IMR-90 (cell line): Measurements from ENCODE around the gene APBB1IP. TPM values are rescaled to one million over a fixed set of nuclear protein-coding genes. Genes with fewer than 3 reads are reported as not detected.

Experiments used
- ATAC-seq: fragments of 200-7000 bp; cut with Tn5 transposase; 2 replicates; pipeline ENCODE4 v1.9.1; 2020; ENCODE audit warnings: low read depth, mild to moderate bottlenecking, moderate library complexity
- BruUV-seq: library from RNA; stranded (reverse); fragments of 400-500 nt; replicated peaks from 2 replicates; lab custom pipeline; 2021; lab: Mats Ljungman, UMichigan
- CTCF ChIA-PET: fragments of 300-600 bp; formaldehyde crosslinking; extraction: SDS; loops from one replicate; lab custom pipeline; 2021; ENCODE audit warnings: antibody characterized with exemption; lab: Yijun Ruan, JAX
- POLR2A ChIA-PET: fragments of 300-600 bp; sonication (Branson Sonifier 250); formaldehyde crosslinking; loops from one replicate; lab custom pipeline; 2022; ENCODE audit warnings: antibody characterized with exemption; ENCODE audit not compliant: unreplicated experiment; lab: Charles Lee
- DNase-seq: peaks from one replicate; pipeline ENCODE4 v3.0.0; 2013
- H2AFZ ChIP-seq: replicated peaks from 2 replicates; pipeline ENCODE3; 2013; ENCODE audit warnings: low read length, mild to moderate bottlenecking; ENCODE audit not compliant: poor library complexity
- H2AK5ac ChIP-seq: 2 replicates; pipeline ENCODE4 v1.6.1; 2013; ENCODE audit warnings: low read depth, low read length, inconsistent platforms
- H2AK9ac ChIP-seq: replicated peaks from 2 replicates; pipeline ENCODE3; 2013; ENCODE audit warnings: mild to moderate bottlenecking, low read depth, low read length, moderate library complexity; ENCODE audit not compliant: poor library complexity
- H2BK120ac ChIP-seq: 2 replicates; pipeline ENCODE4 v1.6.1; 2013; ENCODE audit warnings: low read depth, low read length, inconsistent platforms
- H2BK15ac ChIP-seq: 3 replicates; pipeline ENCODE4 v1.6.1; 2013; ENCODE audit warnings: low read depth, low read length, inconsistent platforms
- H2BK20ac ChIP-seq: 2 replicates; pipeline ENCODE4 v1.6.1; 2013; ENCODE audit warnings: low read depth, mild to moderate bottlenecking, inconsistent platforms, low read length, moderate library complexity
- H2BK5ac ChIP-seq: 2 replicates; pipeline ENCODE4 v1.6.1; 2013; ENCODE audit warnings: mild to moderate bottlenecking, low read depth, low read length, inconsistent platforms; ENCODE audit not compliant: poor library complexity, severe bottlenecking
- H3K14ac ChIP-seq: replicated peaks from 2 replicates; pipeline ENCODE4 v1.6.1; 2013; ENCODE audit warnings: low read depth, low read length, inconsistent platforms
- H3K18ac ChIP-seq: 2 replicates; pipeline ENCODE4 v1.6.1; 2013; ENCODE audit warnings: low read depth, low read length, control low read depth
- H3K23ac ChIP-seq: 2 replicates; pipeline ENCODE4 v1.6.1; 2013; ENCODE audit warnings: low read depth, low read length, inconsistent platforms
- H3K27ac ChIP-seq: 2 replicates; pipeline ENCODE4 v1.5.1; 2013; ENCODE audit warnings: mild to moderate bottlenecking, control low read depth, low read length; ENCODE audit not compliant: insufficient read depth
- H3K27me3 ChIP-seq: 2 replicates; pipeline ENCODE4 v1.6.1; 2013; ENCODE audit warnings: low read length; ENCODE audit not compliant: control insufficient read depth, insufficient read depth
- H3K36me3 ChIP-seq: 2 replicates; pipeline ENCODE4 v1.6.1; 2013; ENCODE audit warnings: low read length, mixed read lengths; ENCODE audit not compliant: control insufficient read depth, insufficient read depth
- H3K4ac ChIP-seq: 2 replicates; pipeline ENCODE4 v1.6.1; 2013; ENCODE audit warnings: low read depth, low read length, inconsistent platforms
- H3K4me1 ChIP-seq: 2 replicates; pipeline ENCODE4 v1.6.1; 2013; ENCODE audit warnings: low read length, mixed read lengths; ENCODE audit not compliant: control insufficient read depth, insufficient read depth
- H3K4me2 ChIP-seq: 2 replicates; pipeline ENCODE4 v1.6.1; 2013; ENCODE audit warnings: low read depth, mild to moderate bottlenecking, control low read depth, low read length, moderate library complexity
- H3K4me3 ChIP-seq: 2 replicates; pipeline ENCODE4 v1.5.1; 2013; ENCODE audit warnings: low read depth, mild to moderate bottlenecking, control low read depth, low read length, moderate library complexity; ENCODE audit not compliant: insufficient read depth
- H3K56ac ChIP-seq: 2 replicates; pipeline ENCODE4 v1.6.1; 2013; ENCODE audit warnings: low read length, inconsistent platforms; ENCODE audit not compliant: insufficient read depth; ENCODE audit errors: extremely low read depth
- H3K79me1 ChIP-seq, 2 experiments: 2 replicates each; pipeline ENCODE4 v1.6.1; 2013; ENCODE audit warnings: low read length in 2 of 2, inconsistent platforms in 1 of 2, low read depth in 1 of 2
- H3K9ac ChIP-seq: 2 replicates; pipeline ENCODE4 v1.6.1; 2013; ENCODE audit warnings: low read depth, low read length, control low read depth
- H3K9me1 ChIP-seq: 2 replicates; pipeline ENCODE4 v1.6.1; 2013; ENCODE audit warnings: low read length, inconsistent platforms; ENCODE audit not compliant: insufficient read depth
- H3K9me3 ChIP-seq: 2 replicates; pipeline ENCODE4 v1.6.1; 2013; ENCODE audit warnings: low read length; ENCODE audit not compliant: control insufficient read depth, insufficient read depth
- H4K20me1 ChIP-seq: 2 replicates; pipeline ENCODE4 v1.6.1; 2013; ENCODE audit warnings: low read length, inconsistent platforms; ENCODE audit not compliant: insufficient read depth
- H4K5ac ChIP-seq: 2 replicates; pipeline ENCODE4 v1.6.1; 2013; ENCODE audit warnings: mild to moderate bottlenecking, low read depth, low read length, control low read depth
- H4K8ac ChIP-seq, 2 experiments: 2 replicates each; pipeline ENCODE4 v1.6.1; 2013; ENCODE audit warnings: low read depth in 2 of 2, low read length in 2 of 2, control low read depth in 1 of 2, inconsistent platforms in 1 of 2
- H4K91ac ChIP-seq: 2 replicates; pipeline ENCODE4 v1.6.1; 2013; ENCODE audit warnings: low read depth, low read length, inconsistent platforms; ENCODE audit not compliant: insufficient read depth
- BHLHE40 ChIP-seq: fragments of 150-350 bp; IDR thresholded peaks from 2 replicates; pipeline ENCODE4 v1.6.1; 2016; ENCODE audit warnings: mild to moderate bottlenecking, low read depth, low read length
- CEBPB ChIP-seq: IDR thresholded peaks from 2 replicates; pipeline ENCODE4 v1.6.1; 2012; ENCODE audit warnings: low read depth, low read length, improper control_type of control experiment
- CHD1 ChIP-seq: IDR thresholded peaks from 2 replicates; pipeline ENCODE4 v1.6.1; 2012; ENCODE audit warnings: low read depth, low read length, improper control_type of control experiment
- FOS ChIP-seq: fragments of 150-350 bp; IDR thresholded peaks from 2 replicates; pipeline ENCODE4 v1.6.1; 2016; ENCODE audit warnings: low read depth, low read length
- MAFK ChIP-seq: IDR thresholded peaks from 2 replicates; pipeline ENCODE4 v1.6.1; 2012; ENCODE audit warnings: low read depth, low read length, improper control_type of control experiment
- MAZ ChIP-seq: IDR thresholded peaks from 2 replicates; pipeline ENCODE4 v1.6.1; 2012; ENCODE audit warnings: low read depth, mild to moderate bottlenecking, low read length, improper control_type of control experiment, moderate library complexity, borderline replicate concordance
- MXI1 ChIP-seq: IDR thresholded peaks from 2 replicates; pipeline ENCODE4 v1.6.1; 2012; ENCODE audit warnings: low read depth, mild to moderate bottlenecking, low read length, moderate library complexity, borderline replicate concordance
- NFE2L2 ChIP-seq: fragments of 150-350 bp; IDR thresholded peaks from 2 replicates; pipeline ENCODE4 v1.6.1; 2016; ENCODE audit warnings: low read depth, mild to moderate bottlenecking, low read length
- POLR2A ChIP-seq: IDR thresholded peaks from 2 replicates; pipeline ENCODE4 v1.6.1; 2012; ENCODE audit warnings: mild to moderate bottlenecking, low read depth, low read length
- RAD21 ChIP-seq: IDR thresholded peaks from 2 replicates; pipeline ENCODE4 v1.6.1; 2012; ENCODE audit warnings: low read length, improper control_type of control experiment
- RCOR1 ChIP-seq: IDR thresholded peaks from 2 replicates; pipeline ENCODE4 v1.6.1; 2012; ENCODE audit warnings: mild to moderate bottlenecking, low read length, improper control_type of control experiment; ENCODE audit not compliant: insufficient replicate concordance
- RFX5 ChIP-seq: IDR thresholded peaks from 2 replicates; pipeline ENCODE4 v1.8.0; 2012; ENCODE audit warnings: low read depth, mild to moderate bottlenecking, low read length, moderate library complexity
- SMC3 ChIP-seq: fragments of 150-350 bp; IDR thresholded peaks from 2 replicates; pipeline ENCODE4 v1.6.1; 2016; ENCODE audit warnings: low read depth, mild to moderate bottlenecking, antibody characterized with exemption, low read length, moderate library complexity
- WGBS, 2 experiments: methylation state at CpG; one replicate each; pipeline versions ENCODE4 v1.1.5 to v1.1.7; 2013; ENCODE audit warnings: missing lambda C conversion rate in 2 of 2; ENCODE audit not compliant: insufficient read length in 1 of 2; ENCODE audit errors: extremely low coverage in 2 of 2; 5-methylcytosine and 5-hydroxymethylcytosine counted together
- dilution Hi-C: fragments of 300-500 bp; cut with HindIII; formaldehyde crosslinking; loops from one replicate; pipeline ENCODE4 v1.14.3; 2018; ENCODE audit warnings: low sequenced_read_pairs; ENCODE audit not compliant: unreplicated experiment
- in situ Hi-C: fragments of 300-500 bp; cut with MboI; formaldehyde crosslinking; loops from 3 replicates; pipeline ENCODE4 v1.14.3; 2019; ENCODE audit warnings: low sequenced_read_pairs, inconsistent platforms, mixed read lengths
- intact Hi-C: fragments of 100-400 bp; cut with micrococcal nuclease; formaldehyde crosslinking; loops from 2 replicates; pipeline ENCODE4 v1.10.0; 2022
- polyA plus RNA-seq, 3 experiments: library from polyadenylated mRNA; depleted of rRNA; stranded (reverse); fragments of >200 nt; gene quantifications; 2 replicates each; pipeline ENCODE4 v1.2.3, GENCODE V29; 2012; ENCODE audit warnings: low replicate concordance in 1 of 3
- total RNA-seq: library from RNA; depleted of rRNA; stranded (reverse); fragments of >200 nt; gene quantifications from 2 replicates; pipeline ENCODE4 v1.2.3, GENCODE V29; 2012
- TF ChIP-seq, protein P1 (sequence below): conservative IDR thresholded peaks from 2 replicates; pipeline ENCODE4 v1.5.1; 2012; ENCODE audit warnings: mild to moderate bottlenecking, low read depth, low read length, improper control_type of control experiment
- TF ChIP-seq, protein P2 (sequence below): fragments of 150-350 bp; IDR thresholded peaks from 2 replicates; pipeline ENCODE4 v1.6.1; 2016; ENCODE audit warnings: low read depth, mild to moderate bottlenecking, low read length, moderate library complexity, borderline replicate concordance
- TF ChIP-seq, protein P3 (sequence below): fragments of 150-350 bp; IDR thresholded peaks from 2 replicates; pipeline ENCODE4 v1.6.1; 2017; ENCODE audit warnings: mild to moderate bottlenecking, antibody characterized with exemption, low read length, low read depth

Gene APBB1IP
- total and polyA plus RNA-seq, 2 of the 4 experiments (the other 2 are of a cell fraction) = not detected

DNA sequence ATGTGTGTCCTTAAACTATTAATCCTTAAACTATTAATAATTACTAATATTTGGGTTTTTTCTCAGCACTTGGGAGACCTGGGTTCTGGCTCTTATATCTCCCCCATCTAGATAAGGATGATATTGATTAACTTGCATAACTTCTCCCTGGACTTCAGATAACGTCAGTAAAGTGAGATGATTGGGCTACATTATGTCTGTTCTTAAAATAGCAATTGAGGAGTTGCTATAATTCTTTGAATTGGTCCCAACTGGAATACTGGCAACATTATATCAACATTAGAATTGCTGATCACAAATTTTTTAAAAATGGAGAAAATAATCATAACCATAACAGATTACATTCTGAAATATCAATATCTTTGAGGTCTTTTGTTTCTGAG, 1.9 kb downstream of the APBB1IP start:
- intact Hi-C loops = no loop called here
- dilution Hi-C loops = no loop called here
- Histone ChIP-seq H3K9ac (no peak overlapping the region), H4K8ac (no peak overlapping the region), H2BK20ac (no peak overlapping the region), H3K27ac (no peak overlapping the region), H3K9me3 (peaks cover 7% of the 10 kb centered on the region), H2AK5ac (no peak overlapping the region), H2BK15ac (no peak overlapping the region), H3K56ac (no peak overlapping the region), H3K36me3 (no peaks in the 10 kb centered on the region), H4K5ac (no peak overlapping the region), H3K79me1 (no peaks in the 10 kb centered on the region), H3K9me1 (no peaks in the 10 kb centered on the region), H3K14ac (no peak overlapping the region), H4K20me1 (no peaks in the 10 kb centered on the region), H2AFZ (no peak overlapping the region), H3K4me1 (no peaks in the 10 kb centered on the region), H3K4me3 (no peak overlapping the region), H2AK9ac (no peak overlapping the region), H3K27me3 (no peaks in the 10 kb centered on the region), H2BK5ac (no peak overlapping the region), H2BK120ac (no peak overlapping the region), H3K18ac (no peak overlapping the region), H4K91ac (no peak overlapping the region), H3K23ac (no peak overlapping the region), H3K4me2 (no peak overlapping the region), H3K4ac (no peak overlapping the region)
- no CpG with 5 or more reads among the region's 1 CpG for WGBS, 2 experiments
- BruUV-seq = no TSS peak
- CTCF ChIA-PET = no interaction called here
- DNase-seq = no peak
- ATAC-seq = no peak
- TF ChIP-seq MAFK (no peak), MXI1 (no peak), RAD21 (no peak), NFE2L2 (no peak), RCOR1 (no peak), CHD1 (no peak), FOS (no peak), BHLHE40 (no peak), RFX5 (no peak), POLR2A (no peak), CEBPB (no peak), MAZ (no peak), SMC3 (no peak)
- TF ChIP-seq, protein P1, sequence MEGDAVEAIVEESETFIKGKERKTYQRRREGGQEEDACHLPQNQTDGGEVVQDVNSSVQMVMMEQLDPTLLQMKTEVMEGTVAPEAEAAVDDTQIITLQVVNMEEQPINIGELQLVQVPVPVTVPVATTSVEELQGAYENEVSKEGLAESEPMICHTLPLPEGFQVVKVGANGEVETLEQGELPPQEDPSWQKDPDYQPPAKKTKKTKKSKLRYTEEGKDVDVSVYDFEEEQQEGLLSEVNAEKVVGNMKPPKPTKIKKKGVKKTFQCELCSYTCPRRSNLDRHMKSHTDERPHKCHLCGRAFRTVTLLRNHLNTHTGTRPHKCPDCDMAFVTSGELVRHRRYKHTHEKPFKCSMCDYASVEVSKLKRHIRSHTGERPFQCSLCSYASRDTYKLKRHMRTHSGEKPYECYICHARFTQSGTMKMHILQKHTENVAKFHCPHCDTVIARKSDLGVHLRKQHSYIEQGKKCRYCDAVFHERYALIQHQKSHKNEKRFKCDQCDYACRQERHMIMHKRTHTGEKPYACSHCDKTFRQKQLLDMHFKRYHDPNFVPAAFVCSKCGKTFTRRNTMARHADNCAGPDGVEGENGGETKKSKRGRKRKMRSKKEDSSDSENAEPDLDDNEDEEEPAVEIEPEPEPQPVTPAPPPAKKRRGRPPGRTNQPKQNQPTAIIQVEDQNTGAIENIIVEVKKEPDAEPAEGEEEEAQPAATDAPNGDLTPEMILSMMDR = no peak
- TF ChIP-seq, protein P2, sequence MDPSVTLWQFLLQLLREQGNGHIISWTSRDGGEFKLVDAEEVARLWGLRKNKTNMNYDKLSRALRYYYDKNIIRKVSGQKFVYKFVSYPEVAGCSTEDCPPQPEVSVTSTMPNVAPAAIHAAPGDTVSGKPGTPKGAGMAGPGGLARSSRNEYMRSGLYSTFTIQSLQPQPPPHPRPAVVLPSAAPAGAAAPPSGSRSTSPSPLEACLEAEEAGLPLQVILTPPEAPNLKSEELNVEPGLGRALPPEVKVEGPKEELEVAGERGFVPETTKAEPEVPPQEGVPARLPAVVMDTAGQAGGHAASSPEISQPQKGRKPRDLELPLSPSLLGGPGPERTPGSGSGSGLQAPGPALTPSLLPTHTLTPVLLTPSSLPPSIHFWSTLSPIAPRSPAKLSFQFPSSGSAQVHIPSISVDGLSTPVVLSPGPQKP = no peak
- TF ChIP-seq, protein P3, sequence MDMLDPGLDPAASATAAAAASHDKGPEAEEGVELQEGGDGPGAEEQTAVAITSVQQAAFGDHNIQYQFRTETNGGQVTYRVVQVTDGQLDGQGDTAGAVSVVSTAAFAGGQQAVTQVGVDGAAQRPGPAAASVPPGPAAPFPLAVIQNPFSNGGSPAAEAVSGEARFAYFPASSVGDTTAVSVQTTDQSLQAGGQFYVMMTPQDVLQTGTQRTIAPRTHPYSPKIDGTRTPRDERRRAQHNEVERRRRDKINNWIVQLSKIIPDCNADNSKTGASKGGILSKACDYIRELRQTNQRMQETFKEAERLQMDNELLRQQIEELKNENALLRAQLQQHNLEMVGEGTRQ = no peak
- in situ Hi-C loops = no loop called here
- POLR2A ChIA-PET = no interaction called here
